Left kidney (tissue), 8 donors: ENCODE data around the gene TSSK3. TPM values are rescaled to one million over a fixed set of nuclear protein-coding genes. Genes with fewer than 3 reads are reported as not detected.
A peak's percentile ranks its signal among the peaks of the same experiment; 100 is the strongest.

Source experiments
- DNase-seq: peaks from one replicate; pipeline ENCODE4 v3.0.0-alpha.2; 2013
- long read RNA-seq, 8 donors: transcript quantifications; one replicate each; lab custom pipeline, GENCODE V29; 2026
- polyA plus RNA-seq: library from polyadenylated mRNA; unstranded; fragments of 120-200 nt; gene quantifications from one replicate; pipeline ENCODE4 v1.2.1, GENCODE V29; 2013; ENCODE audit not compliant: insufficient read length

Gene TSSK3, protein sequence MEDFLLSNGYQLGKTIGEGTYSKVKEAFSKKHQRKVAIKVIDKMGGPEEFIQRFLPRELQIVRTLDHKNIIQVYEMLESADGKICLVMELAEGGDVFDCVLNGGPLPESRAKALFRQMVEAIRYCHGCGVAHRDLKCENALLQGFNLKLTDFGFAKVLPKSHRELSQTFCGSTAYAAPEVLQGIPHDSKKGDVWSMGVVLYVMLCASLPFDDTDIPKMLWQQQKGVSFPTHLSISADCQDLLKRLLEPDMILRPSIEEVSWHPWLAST
- polyA plus RNA-seq = 7.4 TPM
- long read RNA-seq, donor 1, partial matches to known transcripts = 18 of 24 reads
- long read RNA-seq, donor 1, other reads (novel, unspliced or antisense) = 6 of 24 reads
- long read RNA-seq, donor 2 = 0 reads
- long read RNA-seq, donor 3, partial matches to known transcripts = 0 of 2 reads
- long read RNA-seq, donor 3, other reads (novel, unspliced or antisense) = 0 of 2 reads
- long read RNA-seq, donor 4 = 0 reads
- long read RNA-seq, donor 5 = 0 reads
- long read RNA-seq, donor 6 = 0 reads
- long read RNA-seq, donor 7, partial matches to known transcripts = 0 of 2 reads
- long read RNA-seq, donor 7, other reads (novel, unspliced or antisense) = 0 of 2 reads
- long read RNA-seq, donor 8 = 0 reads

GRCh38 chr1:32362474-32363313 lies at the start of gene TSSK3, which contains the start of gene FAM229A:
Gene TSSK3, plus strand, starts transcription at chr1:32362539. Its CDS starts 163 bp downstream, at chr1:32362702.
Gene FAM229A, minus strand, starts transcription at chr1:32362485. Its CDS starts 394 bp downstream, at chr1:32362091.
- DNase-seq = no peak

DNA sequence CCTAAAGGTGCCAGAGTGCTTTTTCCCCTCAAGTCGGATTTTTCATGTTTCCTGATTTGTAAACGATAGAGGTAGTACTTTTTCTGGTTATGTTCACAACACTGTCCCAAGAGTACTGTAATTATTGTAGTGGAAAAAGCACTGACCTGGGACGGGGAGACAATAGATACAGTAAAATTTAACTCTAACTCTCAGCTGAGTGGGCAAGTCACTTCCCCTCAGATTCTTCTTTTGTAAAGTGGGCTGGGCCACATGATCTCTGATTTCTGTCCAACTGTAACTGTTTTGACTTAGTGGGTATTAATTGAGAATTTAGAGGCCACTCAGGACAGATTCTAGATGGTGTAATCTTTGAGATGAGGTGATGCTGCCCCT lies 45.4 kb upstream of the TSSK3 start:
- no peak for DNase-seq

DNA sequence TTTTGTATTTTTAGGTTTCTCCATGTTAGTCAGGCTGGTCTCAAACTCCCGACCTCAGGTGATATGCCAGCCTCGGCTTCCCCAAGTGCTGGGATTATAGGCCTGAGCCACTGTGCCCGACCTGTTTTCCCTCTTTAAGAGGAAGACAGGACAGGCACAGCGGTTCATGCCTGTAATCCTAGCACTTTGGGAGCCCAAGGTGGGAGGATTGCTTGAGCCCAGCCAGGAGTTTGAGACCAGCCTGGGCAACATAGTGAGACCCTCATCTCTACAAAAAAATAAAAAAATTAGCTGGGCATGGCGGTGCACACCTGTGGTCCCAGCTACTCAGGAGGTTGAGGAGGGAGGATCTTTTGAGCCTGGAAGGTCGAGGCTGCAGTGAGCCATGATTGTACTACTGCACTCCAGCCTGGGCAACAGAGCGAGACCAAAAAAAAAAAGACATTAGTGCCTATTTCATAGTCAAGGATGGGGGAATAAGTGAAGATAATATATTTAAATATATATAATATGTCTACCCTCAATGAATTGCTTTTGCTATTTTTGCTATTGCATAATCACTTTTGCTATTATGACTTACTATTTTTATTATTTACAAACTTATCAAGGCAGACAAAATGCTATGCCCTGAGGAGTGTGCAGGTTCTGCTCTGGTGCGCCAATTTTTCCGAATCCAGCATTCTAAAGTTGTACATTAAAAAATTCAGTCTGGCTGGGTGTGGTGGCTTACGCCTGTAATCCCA lies 44.0 kb upstream of the TSSK3 start:
- DNase-seq = no peak

GRCh38 chr1:32321712-32322291 lies 40.5 kb upstream of the TSSK3 start:
- no peak for DNase-seq

DNA sequence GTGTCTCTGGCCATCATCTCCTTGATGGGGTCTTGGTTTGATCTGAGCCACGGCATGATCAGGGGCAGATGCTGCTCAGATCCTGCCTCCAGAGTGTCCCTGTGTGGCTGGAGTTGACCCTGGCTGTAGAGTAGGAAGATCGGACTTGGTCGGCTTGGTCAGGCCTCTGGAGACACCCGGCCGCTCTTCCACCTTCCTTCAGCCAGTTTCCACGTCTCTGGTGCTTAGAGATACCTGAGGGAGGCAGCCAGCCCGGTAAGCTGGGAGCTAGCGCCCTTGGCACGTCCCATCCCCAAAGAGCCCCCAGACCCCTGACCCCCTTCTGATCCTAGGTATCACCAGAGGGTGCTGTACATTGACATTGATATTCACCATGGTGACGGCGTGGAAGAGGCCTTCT lies 35.1 kb upstream of the TSSK3 start:
- DNase-seq = no peak

- DNase-seq = no peak
Observed at GRCh38 chr1:32329931-32330466, 32.3 kb upstream of the TSSK3 start.

DNA sequence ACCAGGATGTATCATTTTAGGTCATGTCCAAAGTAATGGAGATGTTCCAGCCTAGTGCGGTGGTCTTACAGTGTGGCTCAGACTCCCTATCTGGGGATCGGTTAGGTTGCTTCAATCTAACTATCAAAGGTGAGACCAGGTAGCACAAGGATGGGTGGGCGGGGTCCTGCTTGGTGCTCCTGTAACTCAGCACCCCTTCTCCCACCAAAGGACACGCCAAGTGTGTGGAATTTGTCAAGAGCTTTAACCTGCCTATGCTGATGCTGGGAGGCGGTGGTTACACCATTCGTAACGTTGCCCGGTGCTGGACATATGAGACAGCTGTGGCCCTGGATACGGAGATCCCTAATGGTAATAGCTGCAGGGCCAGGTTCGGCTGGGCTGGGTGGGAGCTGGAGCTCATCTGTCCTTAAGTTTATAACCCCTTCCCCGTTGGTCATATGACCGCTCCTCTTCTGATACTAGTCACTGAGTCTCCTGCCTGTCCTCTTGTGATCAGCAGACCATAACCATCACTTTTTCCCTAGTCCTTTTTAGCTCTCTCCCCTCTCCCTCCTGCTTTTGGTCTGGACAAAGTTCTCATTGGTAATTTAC lies 31.7 kb upstream of the TSSK3 start:
- DNase-seq = no peak

- DNase-seq = no peak
Observed at GRCh38 chr1:32331549-32331948, 30.8 kb upstream of the TSSK3 start.

DNA sequence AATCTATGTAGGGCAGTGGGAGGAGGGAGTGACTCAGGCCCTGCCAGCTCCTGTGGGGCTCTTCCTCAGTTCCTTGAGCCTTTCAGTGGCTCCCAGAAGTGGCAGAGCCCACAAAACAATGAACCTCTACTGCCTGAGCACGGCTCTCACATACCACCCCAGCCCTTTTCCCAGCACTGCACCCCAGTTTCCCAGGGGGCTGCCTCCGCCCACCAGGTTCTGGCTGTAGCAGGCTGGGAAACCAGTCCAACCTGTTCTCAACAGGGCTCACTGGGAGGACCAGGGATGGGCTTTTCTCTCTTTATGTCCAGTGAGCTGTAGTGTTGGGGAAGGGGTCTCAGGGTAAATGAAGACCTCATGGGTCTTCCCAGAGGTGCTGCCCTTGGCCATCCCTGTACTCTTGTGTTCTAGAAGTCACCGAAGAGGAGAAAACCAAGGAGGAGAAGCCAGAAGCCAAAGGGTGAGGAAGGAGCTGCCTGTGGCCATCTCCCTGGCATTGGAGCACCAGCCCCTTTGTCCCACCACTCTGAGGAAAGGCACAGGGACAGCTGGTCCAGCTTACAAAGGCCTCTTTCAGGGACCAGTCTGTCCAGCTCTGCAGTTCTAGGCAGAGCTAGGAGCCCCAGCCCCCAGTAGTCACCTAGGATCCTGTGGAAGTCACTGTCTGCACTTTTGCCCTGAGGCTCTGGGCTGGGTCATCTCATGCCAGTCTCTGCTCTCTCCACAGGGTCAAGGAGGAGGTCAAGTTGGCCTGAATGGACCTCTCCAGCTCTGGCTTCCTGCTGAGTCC lies 29.9 kb upstream of the TSSK3 start:
- no peak for DNase-seq

DNA sequence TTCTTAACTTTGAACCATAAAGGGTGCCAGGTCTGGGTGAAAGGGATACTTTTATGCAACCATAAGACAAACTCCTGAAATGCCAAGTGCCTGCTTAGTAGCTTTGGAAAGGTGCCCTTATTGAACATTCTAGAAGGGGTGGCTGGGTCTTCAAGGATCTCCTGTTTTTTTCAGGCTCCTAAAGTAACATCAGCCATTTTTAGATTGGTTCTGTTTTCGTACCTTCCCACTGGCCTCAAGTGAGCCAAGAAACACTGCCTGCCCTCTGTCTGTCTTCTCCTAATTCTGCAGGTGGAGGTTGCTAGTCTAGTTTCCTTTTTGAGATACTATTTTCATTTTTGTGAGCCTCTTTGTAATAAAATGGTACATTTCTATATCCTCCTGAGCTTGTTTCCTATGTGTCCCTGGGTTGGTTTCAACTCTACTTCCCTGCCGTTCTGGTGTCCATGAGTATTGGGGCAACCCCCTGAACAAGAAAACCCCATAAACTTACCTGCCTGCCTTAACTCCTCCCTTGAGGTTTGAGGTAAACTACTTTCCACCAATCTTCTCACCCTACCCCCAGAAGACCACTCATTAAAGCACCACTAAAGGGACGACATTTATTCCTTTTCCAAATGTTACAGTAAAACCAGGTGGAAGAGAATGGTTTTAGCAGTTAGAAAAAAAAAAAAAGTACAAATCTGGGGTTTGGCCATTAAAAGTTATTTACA lies 28.9 kb upstream of the TSSK3 start:
- no peak for DNase-seq

DNA sequence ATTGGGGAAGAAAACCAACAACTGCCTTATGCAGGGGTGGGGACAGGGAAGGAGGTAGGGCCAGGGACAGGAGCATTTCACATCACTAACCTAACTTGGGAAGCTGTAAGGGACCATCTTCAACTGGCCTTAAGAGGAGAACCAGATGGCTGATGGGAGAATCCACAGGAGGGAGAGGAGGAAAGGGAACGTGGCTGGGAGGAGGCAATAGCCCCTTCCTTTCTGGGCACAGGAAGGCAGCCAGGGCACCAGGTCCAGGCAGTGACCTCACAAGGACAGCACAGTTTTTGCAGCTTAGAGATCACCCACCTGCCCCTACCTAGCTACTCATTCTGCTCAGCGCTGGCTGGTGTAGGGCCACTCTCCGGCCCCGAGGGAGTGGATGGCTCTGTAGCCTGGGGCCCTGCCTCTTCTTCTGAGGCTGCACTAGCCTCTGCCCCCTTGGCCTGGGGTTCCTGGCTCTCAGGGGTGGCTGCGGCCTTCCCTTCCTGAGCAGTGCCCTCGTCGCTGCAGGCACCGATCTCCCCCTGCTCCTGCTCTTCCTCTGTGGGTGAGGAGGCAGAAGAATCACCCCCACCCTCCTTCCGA lies 28.0 kb upstream of the TSSK3 start:
- no peak for DNase-seq

DNA sequence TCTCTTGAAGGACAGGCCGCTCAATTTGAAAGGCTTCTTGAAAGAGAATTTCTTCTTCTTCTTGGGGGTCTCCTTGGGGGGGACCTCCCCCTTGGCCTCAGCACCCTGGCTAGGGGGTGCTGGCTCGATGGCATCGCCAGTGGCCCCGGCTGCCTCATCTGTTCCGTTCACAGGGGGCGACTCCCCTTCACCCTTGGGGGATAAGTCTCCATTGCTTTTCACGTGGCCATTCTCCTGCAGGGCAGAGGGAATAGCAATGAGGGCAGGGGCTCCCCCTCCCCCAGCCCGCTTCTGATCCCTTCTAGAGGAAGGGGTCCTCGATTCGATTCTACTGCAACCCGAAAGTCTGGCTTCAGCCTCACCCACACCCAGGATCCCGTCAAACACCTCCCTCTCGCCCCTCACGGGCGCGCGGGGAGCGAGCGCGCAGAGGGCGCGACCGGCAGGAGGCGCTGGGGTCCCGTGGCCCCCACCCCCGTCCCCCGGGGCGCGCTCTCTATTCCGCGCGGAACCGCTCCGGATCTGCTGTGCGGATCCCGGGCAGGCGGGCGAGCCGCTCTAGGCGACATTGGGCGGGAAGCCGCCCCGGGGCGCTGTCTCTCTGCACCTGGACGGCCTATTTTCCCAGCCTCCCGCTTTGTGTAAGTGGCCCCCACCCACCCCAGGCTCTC lies 27.3 kb upstream of the TSSK3 start:
- no peak for DNase-seq

DNA sequence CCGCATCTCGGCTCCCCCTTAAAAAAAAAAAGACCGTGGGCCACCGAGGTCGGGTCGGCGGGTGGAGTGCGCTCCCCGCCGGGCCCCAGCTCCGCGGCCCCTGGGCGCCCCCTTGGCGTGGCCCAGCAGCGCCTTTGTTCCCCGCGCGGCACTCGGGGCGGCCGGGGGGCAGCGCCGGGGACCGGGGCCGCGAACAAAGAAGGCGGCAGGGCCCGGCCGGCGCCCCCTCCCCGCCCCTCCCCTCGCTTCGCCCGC lies 26.9 kb upstream of the TSSK3 start:
- DNase-seq = no peak

DNA sequence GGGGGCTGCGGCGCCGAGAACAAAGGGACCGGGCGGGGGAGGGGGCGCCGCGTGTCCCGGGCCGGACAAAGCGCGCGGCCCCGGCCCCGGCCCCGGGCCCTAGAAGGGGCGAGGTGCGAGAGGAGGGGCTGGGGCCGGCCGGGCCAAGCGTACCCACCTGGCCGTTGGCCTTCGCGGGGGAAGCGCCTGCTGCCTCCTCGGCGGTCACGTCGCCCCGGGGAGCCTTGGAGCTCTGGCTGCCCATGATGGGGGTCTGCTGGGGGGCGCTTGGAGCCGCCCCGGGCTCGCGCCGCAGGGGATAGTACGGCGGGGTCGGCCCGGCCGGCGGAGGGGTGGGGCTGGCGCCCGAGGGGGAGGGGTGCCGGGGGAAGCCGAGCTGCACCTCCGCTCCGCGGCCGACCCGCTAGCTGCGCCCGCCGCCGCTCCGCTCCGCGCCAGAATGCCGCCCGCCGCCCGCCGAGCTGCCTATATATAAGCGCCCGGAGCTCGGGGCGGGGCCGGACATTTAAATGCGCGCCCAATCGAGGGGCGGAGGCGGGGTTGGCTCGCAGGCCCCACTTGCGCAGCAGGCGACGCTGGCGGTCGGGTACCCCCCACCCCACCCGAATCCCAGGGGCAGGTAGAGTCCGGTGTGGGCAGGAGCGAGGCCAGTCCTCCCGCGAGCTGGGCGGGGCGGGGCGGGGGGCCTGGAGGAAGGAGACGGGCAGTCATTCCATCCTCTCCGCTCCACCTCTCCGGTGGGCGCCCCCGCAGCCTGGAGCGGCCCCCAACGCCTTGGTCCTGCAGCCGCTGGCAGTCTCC lies 26.3 kb upstream of the TSSK3 start, which contains the start of gene MARCKSL1:
Gene MARCKSL1, minus strand, starts transcription at position 444 of the 801 bp plus-strand sequence. Its CDS starts 200 bp downstream, at position 244.
- DNase-seq = peak; percentile 87

DNA sequence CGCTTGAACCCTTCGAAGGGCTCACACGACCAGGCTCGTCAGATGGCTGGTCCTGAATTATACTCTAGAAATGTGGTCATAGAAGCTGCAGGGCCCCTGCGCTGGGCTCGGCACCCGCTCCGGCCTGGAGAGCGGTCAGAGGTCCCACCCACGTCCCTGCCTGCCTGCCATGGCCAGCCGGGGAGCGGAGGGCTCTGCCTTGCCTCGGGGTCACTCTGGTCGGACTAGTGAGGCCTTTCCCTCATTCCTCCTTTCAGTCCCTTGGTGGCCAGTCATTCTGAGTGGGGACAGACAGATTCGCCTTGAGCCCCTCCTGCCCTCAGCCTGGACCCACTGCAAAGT lies 25.8 kb upstream of the TSSK3 start:
- DNase-seq = no peak

- DNase-seq = no peak
Observed at GRCh38 chr1:32336963-32337675, 25.2 kb upstream of the TSSK3 start.
